ENCODE measurements around the gene HTR6.

Gene HTR6

GRCh38 chr1:19680644-19681043, 16.0 kb downstream of the HTR6 start:
- TF ChIP-seq ZNF274 (IDR thresholded peaks at IDR 0.05; ENCODE audit: low read depth, low read length): no peak
- no peak overlapping the region for H3K4me3 ChIP-seq (ENCODE audit: low read length)

GRCh38 chr1:19682257-19682656, 17.6 kb downstream of the HTR6 start:
- TF ChIP-seq ZNF274 (IDR thresholded peaks at IDR 0.05; ENCODE audit: low read depth, low read length): no peak
- H3K4me3 ChIP-seq (ENCODE audit: low read length): no peak overlapping the region

- H3K4me3 ChIP-seq (ENCODE audit: low read length): no peak overlapping the region
- no peak for TF ChIP-seq ZNF274 (IDR thresholded peaks at IDR 0.05; ENCODE audit: low read depth, low read length)
These were observed 18.2 kb downstream of the HTR6 start for GRCh38 chr1:19682901-19683300.

DNA sequence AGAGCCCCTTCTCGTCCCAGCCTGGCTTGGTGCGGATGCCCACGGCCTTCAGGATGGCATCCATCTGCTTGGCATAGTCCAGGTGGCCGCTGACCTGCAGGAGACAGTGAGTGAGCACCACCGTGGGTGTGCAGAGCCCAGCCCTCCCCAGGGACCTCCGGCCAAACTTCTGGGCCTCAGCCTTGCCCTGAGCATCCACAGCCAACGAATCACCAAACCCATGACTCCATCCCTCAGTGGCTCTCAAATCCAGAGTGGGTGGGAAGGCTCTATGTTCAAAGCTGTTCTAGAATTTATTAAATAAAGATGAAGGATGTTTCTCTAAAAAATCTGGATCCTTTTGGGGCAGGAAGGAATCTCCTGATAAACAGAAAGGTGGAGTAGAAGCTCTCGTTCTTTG, 18.7 kb downstream of the HTR6 start:
- no peak overlapping the region for H3K4me3 ChIP-seq (ENCODE audit: low read length)
- no peak for TF ChIP-seq ZNF274 (IDR thresholded peaks at IDR 0.05; ENCODE audit: low read depth, low read length)

DNA sequence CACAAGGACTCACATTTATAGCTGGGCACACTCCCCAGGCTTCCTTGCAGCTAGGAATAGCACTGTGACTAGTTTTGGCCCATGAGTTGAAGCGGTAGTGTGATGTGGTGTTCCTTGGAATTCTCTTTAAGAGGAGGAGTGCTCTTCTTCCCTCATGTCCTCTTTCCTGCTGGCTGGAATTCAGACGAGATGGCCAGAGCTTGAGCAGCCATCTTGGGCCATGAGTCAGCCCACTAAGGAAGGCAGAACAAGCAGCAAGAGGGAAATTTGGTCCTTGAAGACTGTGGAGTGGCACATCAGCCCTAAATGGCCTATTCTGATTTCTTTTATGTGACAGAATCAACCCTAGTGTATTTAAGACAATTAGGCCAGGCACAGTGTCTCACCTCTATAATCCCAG, 20.0 kb downstream of the HTR6 start:
- no peak for TF ChIP-seq ZNF274 (IDR thresholded peaks at IDR 0.05; ENCODE audit: low read depth, low read length)
- H3K4me3 ChIP-seq (ENCODE audit: low read length): no peak overlapping the region

GRCh38 chr1:19685994-19686393, 21.3 kb downstream of the HTR6 start:
- TF ChIP-seq ZNF274 (IDR thresholded peaks at IDR 0.05; ENCODE audit: low read depth, low read length): no peak
- no peak overlapping the region for H3K4me3 ChIP-seq (ENCODE audit: low read length)

DNA sequence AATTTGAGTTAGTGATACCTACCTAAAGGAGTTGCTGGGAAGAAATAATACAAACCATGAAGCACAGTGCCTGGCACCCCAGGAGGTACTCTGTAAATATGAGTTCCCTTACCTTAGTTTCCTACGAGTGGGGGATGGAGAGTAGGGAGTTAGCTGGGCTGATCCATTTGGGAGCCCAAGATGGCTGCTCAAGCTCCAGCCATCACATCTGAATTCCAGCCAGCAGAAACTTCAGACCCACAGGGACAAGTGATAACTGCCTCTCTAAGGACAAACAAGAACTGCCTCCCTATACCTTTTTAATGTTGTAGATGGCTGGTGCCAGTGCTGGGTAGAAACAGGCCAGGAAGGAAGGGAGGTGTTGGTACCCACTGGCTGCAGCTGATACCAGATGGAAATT, 22.7 kb downstream of the HTR6 start:
- TF ChIP-seq ZNF274 (IDR thresholded peaks at IDR 0.05; ENCODE audit: low read depth, low read length): no peak
- no peak overlapping the region for H3K4me3 ChIP-seq (ENCODE audit: low read length)

DNA sequence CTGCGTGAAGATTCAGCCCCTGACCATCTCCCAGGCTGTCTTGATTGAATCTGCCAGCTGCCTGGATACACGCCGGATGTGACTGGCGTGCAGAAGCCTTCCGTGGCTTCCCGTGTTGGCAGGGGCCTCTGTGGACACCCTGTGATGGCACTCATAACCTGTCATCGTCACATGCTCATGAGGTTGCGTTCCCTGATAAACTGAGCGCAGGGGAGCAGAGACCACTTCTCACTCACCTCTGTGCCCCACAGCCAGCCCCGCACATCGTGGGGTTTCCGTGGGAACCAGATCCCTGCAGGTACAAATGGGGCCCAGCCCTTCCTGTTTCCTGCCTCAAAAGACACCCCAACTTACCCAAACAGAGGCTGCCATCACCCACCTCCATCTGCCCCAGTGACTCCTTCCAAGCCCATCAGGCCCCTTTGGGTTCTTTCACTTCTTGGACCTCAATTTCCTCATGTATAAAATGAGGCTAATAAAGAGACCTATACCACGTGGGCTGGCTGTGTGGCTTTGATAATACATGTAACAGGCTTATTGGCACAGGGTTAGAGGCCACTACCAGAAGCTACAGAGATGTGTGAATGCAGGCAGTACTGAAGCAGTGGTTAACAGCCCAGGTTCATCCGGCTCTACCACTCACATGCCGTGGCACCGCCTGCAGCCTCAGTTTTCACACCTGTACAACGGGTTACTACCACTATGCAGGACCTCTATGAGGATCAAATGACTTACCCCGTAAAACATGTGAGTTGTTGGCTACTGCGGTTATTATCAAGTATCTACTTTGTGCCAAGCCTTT, 23.6 kb downstream of the HTR6 start:
- TF ChIP-seq ZNF274 (IDR thresholded peaks at IDR 0.05; ENCODE audit: low read depth, low read length): no peak

GRCh38 chr1:19689085-19689757, 24.5 kb downstream of the HTR6 start:
- no peak for TF ChIP-seq ZNF274 (IDR thresholded peaks at IDR 0.05; ENCODE audit: low read depth, low read length)
- H3K4me3 ChIP-seq (ENCODE audit: low read length): no peak overlapping the region

More for the DNA sequence above, 23.6 kb downstream of the HTR6 start:
- H3K4me3 ChIP-seq (ENCODE audit: low read length): no peak overlapping the region

DNA sequence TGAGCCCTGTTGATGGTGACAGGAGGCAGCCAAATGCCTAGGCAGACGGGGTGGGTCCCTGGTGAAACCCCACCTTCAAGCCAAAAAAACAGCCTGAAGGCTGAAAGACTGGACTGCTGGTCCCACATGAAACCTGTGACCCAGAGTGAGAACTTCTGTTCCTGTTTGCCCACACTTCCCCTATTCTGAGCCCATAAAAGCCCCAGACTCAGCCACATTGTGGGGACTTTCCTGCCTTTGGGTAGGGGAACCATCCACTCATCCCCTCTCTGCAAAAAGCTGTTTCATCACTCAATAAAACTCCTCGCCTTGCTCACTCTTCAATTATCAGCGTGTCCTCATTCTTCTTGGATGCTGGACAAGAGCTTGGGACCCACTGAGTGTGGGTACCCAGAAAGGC, 25.2 kb downstream of the HTR6 start:
- TF ChIP-seq ZNF274 (IDR thresholded peaks at IDR 0.05; ENCODE audit: low read depth, low read length): no peak
- H3K4me3 ChIP-seq (ENCODE audit: low read length): no peak overlapping the region

- TF ChIP-seq ZNF274 (IDR thresholded peaks at IDR 0.05; ENCODE audit: low read depth, low read length): no peak
- no peak overlapping the region for H3K4me3 ChIP-seq (ENCODE audit: low read length)
These were observed 25.7 kb downstream of the HTR6 start for GRCh38 chr1:19690342-19690741.

DNA sequence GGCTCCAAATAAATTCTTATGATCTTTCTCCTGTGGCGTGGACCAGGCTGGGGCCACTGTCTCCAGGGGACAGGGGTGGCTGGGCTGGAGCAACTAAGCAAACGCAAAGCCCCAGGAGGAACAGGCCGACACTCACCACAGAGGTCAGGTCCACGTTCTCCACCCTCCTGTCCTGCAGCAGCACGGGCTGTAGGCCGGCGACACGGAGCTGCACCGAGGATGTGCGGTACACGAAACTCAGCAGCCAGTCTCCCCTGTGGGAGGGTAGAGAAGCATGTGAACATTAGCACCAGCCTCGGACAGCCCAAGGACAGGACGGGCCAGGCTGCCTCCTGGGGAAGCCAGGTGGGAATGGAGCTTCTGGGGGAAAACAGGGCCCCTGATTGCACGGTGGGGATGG, 29.6 kb downstream of the HTR6 start:
- no peak overlapping the region for H3K4me3 ChIP-seq (ENCODE audit: low read length)
- TF ChIP-seq ZNF274 (IDR thresholded peaks at IDR 0.05; ENCODE audit: low read depth, low read length): no peak

- no peak for TF ChIP-seq ZNF274 (IDR thresholded peaks at IDR 0.05; ENCODE audit: low read depth, low read length)
- no peak overlapping the region for H3K4me3 ChIP-seq (ENCODE audit: low read length)
These were observed 31.1 kb downstream of the HTR6 start for GRCh38 chr1:19695772-19696171.

- TF ChIP-seq ZNF274 (IDR thresholded peaks at IDR 0.05; ENCODE audit: low read depth, low read length): no peak
- H3K4me3 ChIP-seq (ENCODE audit: low read length): no peak overlapping the region
These were observed 32.1 kb downstream of the HTR6 start for GRCh38 chr1:19696820-19697219.

- no peak overlapping the region for H3K4me3 ChIP-seq (ENCODE audit: low read length)
- TF ChIP-seq ZNF274 (IDR thresholded peaks at IDR 0.05; ENCODE audit: low read depth, low read length): no peak
These were observed 33.5 kb downstream of the HTR6 start for GRCh38 chr1:19698181-19698580.

Measured in GM08714 (cell line).